Measurements from ENCODE around the gene DPF3. TPM values are rescaled to one million over a fixed set of nuclear protein-coding genes. Genes with fewer than 3 reads are reported as not detected.

The DPF3 gene
- total RNA-seq, 5 donors from 2014 or later (not counting 1 experiment from before 2014, with no cell fraction given): 0.33 to 0.86 (median 0.54) TPM

DNA sequence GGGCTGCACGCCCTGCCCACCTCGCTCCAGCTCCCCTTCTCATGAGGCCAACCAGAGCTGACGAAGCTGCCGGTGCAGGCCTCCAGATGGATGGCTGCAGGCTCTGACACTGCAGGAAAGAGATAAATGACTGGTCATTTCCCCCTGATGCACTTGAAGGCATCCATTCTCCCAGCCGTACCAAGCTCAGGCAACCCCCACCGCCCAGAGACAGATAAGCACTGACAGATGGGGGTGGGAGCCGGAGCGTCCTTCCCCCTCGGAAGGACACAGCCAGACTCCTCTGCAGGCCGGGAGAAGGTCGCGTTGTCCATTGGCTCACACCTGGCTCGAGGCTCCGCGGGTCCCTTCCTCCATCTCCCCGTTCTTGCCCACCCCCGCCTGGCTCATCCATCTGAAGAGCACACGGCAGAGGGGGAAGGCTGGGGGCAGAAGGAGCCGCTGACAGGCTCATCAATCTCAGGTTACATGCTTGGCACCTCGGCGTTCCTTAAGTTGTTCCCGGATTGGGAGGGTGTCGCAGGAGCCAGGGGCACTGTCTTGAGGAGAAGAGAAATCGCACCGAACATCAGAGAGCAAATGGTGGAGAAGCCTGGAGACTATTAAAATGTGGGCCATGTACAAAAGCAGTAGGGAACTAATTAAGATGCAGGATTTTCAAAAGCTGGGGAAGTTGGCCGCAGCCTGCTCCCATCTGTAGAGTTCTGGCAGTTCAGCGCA, 151.6 kb downstream of the DPF3 start:
- no peak overlapping the region for H3K4me3 ChIP-seq (ENCODE audit: control insufficient read depth in 1 of 2, extremely low read depth in 1 of 2, low read length in 1 of 2)
- no peak overlapping the region for H3K27ac ChIP-seq (ENCODE audit: low read length)
- ChIA-PET CTCF (no interaction called here), POLR2A (no interaction called here)
- no peaks in the 10 kb centered on the region for H3K9me3 ChIP-seq
- no peaks in the 10 kb centered on the region for H3K4me1 Mint-ChIP-seq
- no peak for ATAC-seq (replicated peaks in 1 of 4)
- no peaks in the 10 kb centered on the region for H3K4me1 ChIP-seq (ENCODE audit: control insufficient read depth in 1 of 2, extremely low read depth in 1 of 2, insufficient read depth in 2 of 2, low read length in 2 of 2)
- no peak overlapping the region for H3K4me3 Mint-ChIP-seq
- no peak for DNase-seq
- H3K27me3 Mint-ChIP-seq: no peaks in the 10 kb centered on the region
- H3K27ac Mint-ChIP-seq: no peak overlapping the region
- 81% methylated on average over 24 of the region's 27 CpGs for whole genome bisulfite sequencing (ENCODE audit: insufficient coverage)
- H3K36me3 Mint-ChIP-seq: no peaks in the 10 kb centered on the region
- H3K36me3 ChIP-seq (ENCODE audit: control insufficient read depth in 2 of 2, extremely low read depth in 1 of 2, insufficient read depth in 1 of 2, low read length in 1 of 2): no peaks in the 10 kb centered on the region
- no peaks in the 10 kb centered on the region for H3K9me3 Mint-ChIP-seq
- H3K27me3 ChIP-seq (replicated peaks in 1 of 2; ENCODE audit: control insufficient read depth in 2 of 2, extremely low read depth in 1 of 2, insufficient read depth in 2 of 2, low read length in 1 of 2): peaks cover 0 to 11% of the 10 kb centered on the region in 2 experiments

DNA sequence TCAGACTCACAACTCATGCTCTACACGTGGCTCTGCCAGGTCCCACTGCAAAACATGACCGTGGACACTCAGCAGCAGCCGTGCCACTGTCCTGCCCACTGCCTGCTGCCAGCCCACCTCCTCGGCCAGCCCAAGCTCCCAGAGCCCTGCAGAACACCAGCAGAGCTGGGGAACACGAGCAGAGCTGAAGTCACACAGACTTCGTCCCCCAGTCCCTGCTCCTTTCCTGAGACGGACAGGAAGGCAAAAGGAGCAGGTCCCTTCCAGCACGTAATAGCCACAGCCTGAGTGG, 152.1 kb downstream of the DPF3 start:
- H3K36me3 Mint-ChIP-seq: no peaks in the 10 kb centered on the region
- no peaks in the 10 kb centered on the region for H3K4me1 Mint-ChIP-seq
- Histone ChIP-seq H3K4me3 (ENCODE audit: control insufficient read depth in 1 of 2, extremely low read depth in 1 of 2, low read length in 1 of 2) (no peak overlapping the region), H3K36me3 (ENCODE audit: control insufficient read depth in 2 of 2, extremely low read depth in 1 of 2, insufficient read depth in 1 of 2, low read length in 1 of 2) (no peaks in the 10 kb centered on the region), H3K9me3 (no peaks in the 10 kb centered on the region), H3K27ac (ENCODE audit: low read length) (no peak overlapping the region), H3K4me1 (ENCODE audit: control insufficient read depth in 1 of 2, extremely low read depth in 1 of 2, insufficient read depth in 2 of 2, low read length in 2 of 2) (no peaks in the 10 kb centered on the region), H3K27me3 (replicated peaks in 1 of 2; ENCODE audit: control insufficient read depth in 2 of 2, extremely low read depth in 1 of 2, insufficient read depth in 2 of 2, low read length in 1 of 2) (peaks cover 0 to 11% of the 10 kb centered on the region in 2 experiments)
- no peak for ATAC-seq (replicated peaks in 1 of 4)
- H3K27ac Mint-ChIP-seq: no peak overlapping the region
- DNase-seq: no peak
- WGBS (ENCODE audit: insufficient coverage): 80% methylated on average over 8 of the region's 8 CpGs
- POLR2A ChIA-PET: no interaction called here
- H3K4me3 Mint-ChIP-seq: no peak overlapping the region
- CTCF ChIA-PET: no interaction called here
- H3K9me3 Mint-ChIP-seq: no peaks in the 10 kb centered on the region
- no peaks in the 10 kb centered on the region for H3K27me3 Mint-ChIP-seq

DNA sequence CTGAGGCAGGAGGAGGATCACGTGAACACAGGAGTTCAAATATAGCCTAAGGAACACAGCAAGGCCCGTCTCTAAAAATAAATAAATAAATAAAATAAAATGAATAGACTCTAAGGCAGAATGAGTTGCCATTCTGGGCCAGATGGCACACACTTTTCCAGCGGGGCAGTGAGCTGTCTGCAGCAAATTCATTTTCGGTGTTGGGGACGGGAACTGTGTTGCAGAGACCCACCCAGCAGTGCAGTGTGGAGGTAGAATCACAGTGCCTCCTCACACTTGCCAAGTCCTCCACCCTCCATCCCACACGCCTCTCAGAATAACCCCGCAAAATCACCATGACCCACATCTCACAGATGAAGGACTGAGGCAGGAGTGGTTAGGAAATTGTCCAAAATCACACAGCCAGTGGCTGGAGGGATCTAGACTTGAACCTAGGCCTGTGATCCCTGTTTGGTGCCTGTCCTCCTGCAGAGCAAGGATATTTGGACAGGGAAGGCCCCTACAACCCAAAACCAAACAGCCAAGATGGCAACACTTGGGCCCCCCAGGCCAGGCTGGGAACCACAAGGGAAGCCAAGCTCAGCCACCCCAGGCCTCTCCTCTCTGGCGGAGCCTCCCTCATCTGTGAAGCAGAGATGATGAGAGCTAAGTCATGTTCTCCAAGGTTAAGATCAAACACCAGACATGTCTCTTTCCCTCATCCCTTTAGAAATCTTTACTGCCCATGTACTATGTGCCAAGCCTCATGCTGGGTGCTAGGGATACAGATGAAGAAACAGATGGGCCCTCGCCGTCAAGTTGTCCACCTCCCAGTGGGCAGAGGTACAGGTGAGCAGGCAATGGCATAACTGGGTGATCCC, 152.7 kb downstream of the DPF3 start:
- Mint-ChIP-seq H3K27ac (no peak overlapping the region), H3K27me3 (no peaks in the 10 kb centered on the region), H3K36me3 (no peaks in the 10 kb centered on the region), H3K4me3 (no peak overlapping the region), H3K4me1 (no peaks in the 10 kb centered on the region), H3K9me3 (no peaks in the 10 kb centered on the region)
- H3K36me3 ChIP-seq (ENCODE audit: control insufficient read depth in 2 of 2, extremely low read depth in 1 of 2, insufficient read depth in 1 of 2, low read length in 1 of 2): no peaks in the 10 kb centered on the region
- ATAC-seq (replicated peaks in 1 of 4): no peak
- DNase-seq: no peak
- no peak overlapping the region for H3K27ac ChIP-seq (ENCODE audit: low read length)
- H3K4me3 ChIP-seq (ENCODE audit: control insufficient read depth in 1 of 2, extremely low read depth in 1 of 2, low read length in 1 of 2): no peak overlapping the region
- peaks cover 0 to 11% of the 10 kb centered on the region in 2 experiments for H3K27me3 ChIP-seq (replicated peaks in 1 of 2; ENCODE audit: control insufficient read depth in 2 of 2, extremely low read depth in 1 of 2, insufficient read depth in 2 of 2, low read length in 1 of 2)
- ChIA-PET POLR2A (no interaction called here), CTCF (no interaction called here)
- H3K4me1 ChIP-seq (ENCODE audit: control insufficient read depth in 1 of 2, extremely low read depth in 1 of 2, insufficient read depth in 2 of 2, low read length in 2 of 2): no peaks in the 10 kb centered on the region
- 100% methylated on average over 2 of the region's 10 CpGs for WGBS (ENCODE audit: insufficient coverage)
- no peaks in the 10 kb centered on the region for H3K9me3 ChIP-seq

DNA sequence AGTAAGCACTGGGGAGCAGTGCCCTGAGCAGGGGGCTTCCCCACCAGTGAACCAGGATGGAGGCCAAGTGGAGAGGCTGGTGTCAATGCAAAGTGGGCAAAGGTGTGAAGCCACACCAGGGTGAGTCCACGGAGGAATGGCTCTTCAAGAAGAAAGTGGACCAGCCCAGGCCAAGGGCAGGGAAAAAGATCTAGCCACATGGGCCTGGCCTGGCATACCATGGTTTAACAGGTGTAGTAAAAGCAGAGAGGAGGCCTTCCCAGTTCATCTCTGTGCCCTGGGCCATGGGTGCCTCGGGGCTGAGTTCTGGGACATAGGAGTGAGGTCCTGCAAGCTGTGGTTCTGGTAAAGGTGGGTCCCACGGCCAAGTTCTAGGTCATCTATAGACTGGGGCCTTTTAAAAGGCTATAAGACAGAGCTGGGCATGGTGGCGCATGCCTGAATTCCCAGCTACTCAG, 153.4 kb downstream of the DPF3 start:
- Mint-ChIP-seq H3K27ac (no peak overlapping the region), H3K36me3 (no peaks in the 10 kb centered on the region), H3K4me3 (no peak overlapping the region), H3K9me3 (no peaks in the 10 kb centered on the region), H3K4me1 (no peaks in the 10 kb centered on the region), H3K27me3 (no peaks in the 10 kb centered on the region)
- ATAC-seq (replicated peaks in 1 of 4) (no peak), DNase-seq (no peak)
- 71% methylated on average over 4 of the region's 4 CpGs for WGBS (ENCODE audit: insufficient coverage)
- no peaks in the 10 kb centered on the region for H3K4me1 ChIP-seq (ENCODE audit: control insufficient read depth in 1 of 2, extremely low read depth in 1 of 2, insufficient read depth in 2 of 2, low read length in 2 of 2)
- H3K36me3 ChIP-seq (ENCODE audit: control insufficient read depth in 2 of 2, extremely low read depth in 1 of 2, insufficient read depth in 1 of 2, low read length in 1 of 2): no peaks in the 10 kb centered on the region
- POLR2A ChIA-PET: no interaction called here
- CTCF ChIA-PET: no interaction called here
- no peak overlapping the region for H3K27ac ChIP-seq (ENCODE audit: low read length)
- H3K4me3 ChIP-seq (ENCODE audit: control insufficient read depth in 1 of 2, extremely low read depth in 1 of 2, low read length in 1 of 2): no peak overlapping the region
- peaks cover 0 to 11% of the 10 kb centered on the region in 2 experiments for H3K27me3 ChIP-seq (replicated peaks in 1 of 2; ENCODE audit: control insufficient read depth in 2 of 2, extremely low read depth in 1 of 2, insufficient read depth in 2 of 2, low read length in 1 of 2)
- no peaks in the 10 kb centered on the region for H3K9me3 ChIP-seq

DNA sequence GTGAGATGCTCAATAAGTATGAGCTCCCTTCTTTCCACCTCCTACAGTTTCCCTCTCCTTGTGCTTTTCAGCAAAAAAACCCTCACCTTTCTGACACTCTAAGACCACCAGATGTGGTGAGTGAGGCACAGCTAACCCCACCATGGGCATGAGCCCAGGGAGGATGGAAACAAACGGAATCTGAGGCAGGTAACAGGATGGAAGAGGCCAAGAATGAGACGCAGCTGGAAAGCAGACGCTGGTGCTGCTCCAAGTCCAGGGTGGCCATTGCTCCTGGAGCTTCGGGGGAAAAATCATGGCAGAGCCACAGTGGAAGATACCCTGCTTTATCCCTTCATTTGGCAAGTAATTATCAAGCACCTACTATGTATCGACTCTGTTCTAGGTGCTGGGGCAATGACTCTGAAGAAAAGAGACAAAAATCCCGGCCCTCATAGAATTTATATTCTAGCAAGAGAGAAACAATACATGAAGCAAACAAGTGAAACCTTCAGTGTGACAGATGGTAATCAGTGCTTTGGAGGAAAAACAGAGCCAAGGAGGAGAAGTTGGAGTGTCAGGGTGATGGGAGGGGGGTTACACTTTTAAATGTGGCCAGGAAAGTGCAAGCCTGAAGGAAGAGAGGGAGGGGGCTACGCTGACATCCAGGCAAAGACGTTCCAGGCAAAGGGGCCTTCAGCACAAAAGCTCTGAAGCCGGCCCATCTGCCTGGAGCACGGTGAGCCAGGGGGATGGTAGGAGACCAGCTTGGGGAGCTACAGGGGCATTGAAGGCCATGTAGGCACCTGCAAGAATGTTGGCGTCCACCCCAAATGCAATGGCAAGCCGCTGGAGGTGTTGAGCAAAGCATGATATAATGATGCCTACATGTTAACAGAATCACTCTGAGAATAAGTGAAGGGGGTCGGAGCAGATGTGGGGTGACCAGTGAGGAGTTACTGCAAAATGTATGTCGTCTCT, 154.2 kb downstream of the DPF3 start:
- H3K27me3 Mint-ChIP-seq: no peaks in the 10 kb centered on the region
- ATAC-seq (replicated peaks in 1 of 4): no peak
- H3K9me3 Mint-ChIP-seq: no peaks in the 10 kb centered on the region
- POLR2A ChIA-PET: interaction anchor here in 1 of 2 donors (0.5 kb wide), 1 partner anchor 20 kb away, joined by 6 read pairs; no protein-coding TSS in a partner anchor
- H3K4me3 Mint-ChIP-seq: no peak overlapping the region
- Histone ChIP-seq H3K4me1 (ENCODE audit: control insufficient read depth in 1 of 2, extremely low read depth in 1 of 2, insufficient read depth in 2 of 2, low read length in 2 of 2) (no peaks in the 10 kb centered on the region), H3K9me3 (no peaks in the 10 kb centered on the region), H3K36me3 (ENCODE audit: control insufficient read depth in 2 of 2, extremely low read depth in 1 of 2, insufficient read depth in 1 of 2, low read length in 1 of 2) (no peaks in the 10 kb centered on the region), H3K27me3 (replicated peaks in 1 of 2; ENCODE audit: control insufficient read depth in 2 of 2, extremely low read depth in 1 of 2, insufficient read depth in 2 of 2, low read length in 1 of 2) (peaks cover 0 to 11% of the 10 kb centered on the region in 2 experiments), H3K27ac (ENCODE audit: low read length) (no peak overlapping the region), H3K4me3 (ENCODE audit: control insufficient read depth in 1 of 2, extremely low read depth in 1 of 2, low read length in 1 of 2) (no peak overlapping the region)
- H3K4me1 Mint-ChIP-seq: no peaks in the 10 kb centered on the region
- H3K27ac Mint-ChIP-seq: no peak overlapping the region
- CTCF ChIA-PET: no interaction called here
- 81% methylated on average over 8 of the region's 14 CpGs for WGBS (ENCODE audit: insufficient coverage)
- DNase-seq: no peak
- no peaks in the 10 kb centered on the region for H3K36me3 Mint-ChIP-seq

DNA sequence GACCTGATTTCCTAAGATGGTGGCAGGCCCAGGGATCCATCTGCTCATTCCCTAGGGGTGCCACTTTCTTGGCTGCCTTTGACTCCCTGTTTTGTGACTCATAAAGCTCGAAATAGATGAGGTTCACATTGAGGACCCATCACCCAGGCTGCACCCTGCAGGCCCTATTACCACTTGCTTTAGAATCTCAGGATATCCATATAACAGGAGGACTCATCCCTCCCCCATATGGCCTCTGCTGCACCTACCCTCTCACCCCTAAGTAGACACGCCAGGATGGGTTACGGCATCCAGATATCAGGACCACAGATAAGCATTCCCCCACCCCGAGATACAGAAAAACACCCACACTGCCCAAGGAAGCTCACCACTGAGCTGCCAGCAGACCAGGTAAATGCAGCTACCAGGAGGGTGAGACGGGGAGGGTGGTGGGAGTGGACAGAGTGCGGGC, 155.7 kb downstream of the DPF3 start:
- H3K27ac Mint-ChIP-seq: no peak overlapping the region
- no peak overlapping the region for H3K4me3 Mint-ChIP-seq
- H3K27me3 Mint-ChIP-seq: no peaks in the 10 kb centered on the region
- WGBS (ENCODE audit: insufficient coverage): 78% methylated on average over 3 of the region's 6 CpGs
- no peaks in the 10 kb centered on the region for H3K9me3 Mint-ChIP-seq
- DNase-seq: no peak
- Histone ChIP-seq H3K27me3 (replicated peaks in 1 of 2; ENCODE audit: control insufficient read depth in 2 of 2, extremely low read depth in 1 of 2, insufficient read depth in 2 of 2, low read length in 1 of 2) (peaks cover 0 to 11% of the 10 kb centered on the region in 2 experiments), H3K9me3 (no peaks in the 10 kb centered on the region), H3K36me3 (ENCODE audit: control insufficient read depth in 2 of 2, extremely low read depth in 1 of 2, insufficient read depth in 1 of 2, low read length in 1 of 2) (no peaks in the 10 kb centered on the region), H3K4me1 (ENCODE audit: control insufficient read depth in 1 of 2, extremely low read depth in 1 of 2, insufficient read depth in 2 of 2, low read length in 2 of 2) (no peaks in the 10 kb centered on the region), H3K4me3 (ENCODE audit: control insufficient read depth in 1 of 2, extremely low read depth in 1 of 2, low read length in 1 of 2) (no peak overlapping the region), H3K27ac (ENCODE audit: low read length) (no peak overlapping the region)
- ChIA-PET POLR2A (no interaction called here), CTCF (interaction anchor here in 1 of 2 donors (0.7 kb wide), 1 partner anchor 171 kb away, joined by 5 read pairs; no protein-coding TSS in a partner anchor)
- no peaks in the 10 kb centered on the region for H3K4me1 Mint-ChIP-seq
- H3K36me3 Mint-ChIP-seq: no peaks in the 10 kb centered on the region
- ATAC-seq (replicated peaks in 1 of 4): no peak

Measured in T-cell (primary cell).